ENCODE measurements around the gene WDR33. TPM values are rescaled to one million over a fixed set of nuclear protein-coding genes. Genes with fewer than 3 reads are reported as not detected.
"Not testable (repeated sequence)": the region's sequence is repeated elsewhere in the genome, so short reads cannot be mapped to it uniquely, and the experiment has no call there.

The WDR33 gene
- total RNA-seq, 3 donors from 2014 or later = 43.3 to 57.1 (median 43.4) TPM

DNA sequence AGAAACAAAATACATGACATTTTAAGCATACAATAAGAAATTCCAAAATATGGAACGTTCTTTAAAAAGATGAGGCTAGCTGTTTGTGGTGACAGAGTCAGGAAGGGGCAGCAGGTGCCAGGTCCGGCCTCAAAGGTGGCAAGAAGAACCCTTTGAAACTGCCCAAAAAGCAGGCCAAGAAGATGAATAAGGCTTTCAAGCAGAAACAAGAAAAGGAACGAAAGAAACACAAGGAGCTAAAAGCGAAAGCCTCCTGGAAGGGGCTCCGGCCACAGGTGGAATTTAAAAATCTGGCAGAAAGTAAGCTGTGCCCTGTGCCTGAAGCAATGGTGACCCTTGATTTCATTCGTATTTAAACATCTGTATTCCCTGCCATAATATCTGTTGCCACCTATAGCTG, 5.5 kb downstream of the WDR33 start:
- H3K4me1 ChIP-seq (ENCODE audit: low read depth) = peaks cover 21% of the 10 kb centered on the region

DNA sequence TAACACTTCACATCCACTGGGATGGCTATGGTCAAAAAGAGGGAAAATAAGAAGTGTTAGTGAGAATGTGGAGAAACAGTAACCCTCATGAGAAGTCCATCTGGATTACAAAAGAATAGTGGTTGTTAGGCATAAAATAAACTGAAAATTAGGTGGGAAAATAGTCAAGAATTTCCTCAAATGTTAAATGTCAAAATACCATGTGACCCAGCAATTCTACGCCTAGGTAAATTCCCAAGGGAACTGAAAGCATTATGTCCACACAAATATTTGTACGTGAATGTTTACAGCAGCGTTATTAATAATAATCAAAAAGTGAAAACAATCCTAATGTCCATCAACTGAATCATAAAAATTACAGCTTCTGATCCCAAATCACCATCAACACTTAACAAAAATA, 11.0 kb downstream of the WDR33 start:
- TF ChIP-seq, protein P1, sequence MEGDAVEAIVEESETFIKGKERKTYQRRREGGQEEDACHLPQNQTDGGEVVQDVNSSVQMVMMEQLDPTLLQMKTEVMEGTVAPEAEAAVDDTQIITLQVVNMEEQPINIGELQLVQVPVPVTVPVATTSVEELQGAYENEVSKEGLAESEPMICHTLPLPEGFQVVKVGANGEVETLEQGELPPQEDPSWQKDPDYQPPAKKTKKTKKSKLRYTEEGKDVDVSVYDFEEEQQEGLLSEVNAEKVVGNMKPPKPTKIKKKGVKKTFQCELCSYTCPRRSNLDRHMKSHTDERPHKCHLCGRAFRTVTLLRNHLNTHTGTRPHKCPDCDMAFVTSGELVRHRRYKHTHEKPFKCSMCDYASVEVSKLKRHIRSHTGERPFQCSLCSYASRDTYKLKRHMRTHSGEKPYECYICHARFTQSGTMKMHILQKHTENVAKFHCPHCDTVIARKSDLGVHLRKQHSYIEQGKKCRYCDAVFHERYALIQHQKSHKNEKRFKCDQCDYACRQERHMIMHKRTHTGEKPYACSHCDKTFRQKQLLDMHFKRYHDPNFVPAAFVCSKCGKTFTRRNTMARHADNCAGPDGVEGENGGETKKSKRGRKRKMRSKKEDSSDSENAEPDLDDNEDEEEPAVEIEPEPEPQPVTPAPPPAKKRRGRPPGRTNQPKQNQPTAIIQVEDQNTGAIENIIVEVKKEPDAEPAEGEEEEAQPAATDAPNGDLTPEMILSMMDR (IDR thresholded peaks at IDR 0.05) = no peak
- H3K36me3 ChIP-seq (ENCODE audit: low read depth) = no peaks in the 10 kb centered on the region
- ATAC-seq (no peak), DNase-seq (no peak)
- intact Hi-C loops (cut with DNase I, micrococcal nuclease) = no loop called here
- H3K9me3 ChIP-seq = no peaks in the 10 kb centered on the region
- no peak overlapping the region for H3K4me3 ChIP-seq
- no peaks in the 10 kb centered on the region for H3K4me1 ChIP-seq (ENCODE audit: low read depth)

More for the DNA sequence above, 5.5 kb downstream of the WDR33 start:
- TF ChIP-seq, protein P1 (IDR thresholded peaks at IDR 0.05) = no peak
- DNase-seq (no peak), ATAC-seq (no peak)
- Histone ChIP-seq H3K4me3 (no peak overlapping the region), H3K9me3 (no peaks in the 10 kb centered on the region), H3K36me3 (ENCODE audit: low read depth) (no peaks in the 10 kb centered on the region)
- intact Hi-C loops (cut with DNase I, micrococcal nuclease) = no loop called here

DNA sequence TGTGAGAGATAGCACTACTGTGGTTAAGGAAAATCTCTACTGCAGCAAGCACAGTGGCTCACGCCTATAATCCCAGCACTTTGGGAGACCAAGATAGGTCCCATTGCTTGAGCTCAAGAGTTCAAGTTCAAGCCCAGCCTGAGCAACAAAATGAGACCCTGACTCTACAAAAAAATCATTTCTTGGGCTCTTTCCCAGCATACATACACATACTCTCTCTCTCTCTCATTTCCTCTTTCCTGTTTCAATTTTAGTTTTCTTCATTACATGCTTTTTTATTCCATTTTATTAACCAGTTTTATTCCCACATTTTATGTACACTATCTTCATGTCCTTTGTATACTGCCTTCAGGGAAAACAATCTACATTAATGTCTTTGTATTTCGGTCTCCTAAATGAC, 14.6 kb downstream of the WDR33 start:
- ATAC-seq (no peak), DNase-seq (no peak)
- no peaks in the 10 kb centered on the region for H3K4me1 ChIP-seq (ENCODE audit: low read depth)
- no peak overlapping the region for H3K4me3 ChIP-seq
- TF ChIP-seq, protein P1 (IDR thresholded peaks at IDR 0.05) = no peak
- no peaks in the 10 kb centered on the region for H3K9me3 ChIP-seq
- intact Hi-C loops (cut with DNase I, micrococcal nuclease) = no loop called here
- no peaks in the 10 kb centered on the region for H3K36me3 ChIP-seq (ENCODE audit: low read depth)

DNA sequence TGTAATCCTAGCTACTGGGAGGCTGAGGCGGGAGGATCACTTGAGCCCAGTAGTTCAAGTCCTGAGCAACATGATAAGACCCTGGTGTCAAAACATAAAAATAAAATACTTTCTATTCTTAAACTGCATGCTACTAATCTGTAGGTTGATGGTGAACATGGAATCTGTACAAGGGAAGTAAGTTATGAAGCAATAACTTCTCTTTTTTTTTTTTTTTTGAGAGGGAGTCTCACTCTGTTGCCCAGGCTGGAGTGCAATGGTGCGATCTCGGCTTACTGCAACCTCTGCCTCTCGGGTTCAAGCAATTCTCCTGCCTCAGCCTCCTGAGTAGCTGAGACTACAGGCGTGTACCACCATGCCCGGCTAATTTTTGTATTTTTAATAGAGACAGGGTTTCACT, 16.1 kb downstream of the WDR33 start:
- DNase-seq; H3K9me3 ChIP-seq; intact Hi-C loops (cut with DNase I, micrococcal nuclease); H3K36me3 ChIP-seq (ENCODE audit: low read depth); ATAC-seq; H3K4me1 ChIP-seq (ENCODE audit: low read depth); H3K4me3 ChIP-seq: not testable (repeated sequence)

DNA sequence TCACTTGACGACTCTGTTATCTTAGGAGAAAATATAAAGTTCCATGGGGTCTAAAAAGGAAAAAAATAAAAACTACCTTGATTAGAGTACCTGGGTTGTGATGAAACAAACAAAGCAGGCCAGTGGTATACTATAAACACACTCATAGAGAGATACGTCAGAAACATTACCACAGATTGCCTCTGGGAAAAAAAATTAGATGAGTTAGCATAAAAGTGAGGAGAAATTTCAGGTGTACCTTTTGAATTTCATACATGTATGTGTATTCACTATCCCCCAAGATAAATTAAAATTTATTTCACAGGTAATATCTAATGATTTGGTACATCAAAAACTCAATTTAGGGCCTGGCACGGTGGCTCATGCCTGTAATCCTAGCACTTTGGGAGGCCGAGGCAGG, 18.2 kb downstream of the WDR33 start:
- no peaks in the 10 kb centered on the region for H3K4me1 ChIP-seq (ENCODE audit: low read depth)
- no peaks in the 10 kb centered on the region for H3K36me3 ChIP-seq (ENCODE audit: low read depth)
- H3K9me3 ChIP-seq = no peaks in the 10 kb centered on the region
- no peak overlapping the region for H3K4me3 ChIP-seq
- ATAC-seq = no peak
- TF ChIP-seq, protein P1 (IDR thresholded peaks at IDR 0.05) = no peak
- DNase-seq = no peak
- intact Hi-C loops (cut with DNase I, micrococcal nuclease) = no loop called here

DNA sequence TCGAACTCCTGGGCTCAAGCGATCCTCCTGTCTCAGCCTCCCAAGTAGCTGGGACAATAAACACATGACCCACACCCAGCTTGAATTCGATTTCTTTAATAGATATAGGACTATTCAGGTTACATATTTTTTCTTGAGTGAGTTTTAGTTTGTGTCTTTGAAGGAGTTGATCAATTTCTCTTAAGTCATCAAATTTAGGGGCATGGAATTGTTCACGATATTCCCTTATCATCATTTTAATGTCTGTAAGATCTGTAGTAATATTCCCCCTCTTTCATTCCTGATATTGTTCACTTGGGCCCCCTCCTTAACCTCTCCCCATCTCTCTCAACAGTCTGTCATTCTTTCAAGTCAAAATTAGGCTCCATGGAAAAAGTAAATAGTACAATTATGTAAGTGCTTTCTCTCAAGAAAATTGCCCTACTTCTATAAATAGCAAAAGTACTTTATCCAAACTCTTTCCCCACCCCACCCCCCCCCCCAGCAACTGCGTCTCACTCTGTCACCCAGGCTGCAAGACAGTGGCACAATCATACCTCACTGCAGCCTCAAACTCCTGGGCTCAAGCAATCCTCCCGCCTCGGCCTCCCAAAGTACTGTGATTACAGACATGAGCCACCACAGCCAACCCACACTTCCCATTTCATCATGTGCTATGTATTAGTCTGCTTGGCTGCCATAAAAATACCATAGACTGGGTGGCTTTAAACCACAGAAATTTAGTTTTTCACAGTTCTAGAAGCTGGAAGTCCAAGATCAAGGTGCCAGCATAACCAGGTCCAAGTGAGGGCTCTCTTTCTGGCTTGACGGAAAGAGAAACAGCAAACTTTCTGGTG, 20.1 kb downstream of the WDR33 start:
- Histone ChIP-seq H3K36me3 (ENCODE audit: low read depth) (no peaks in the 10 kb centered on the region), H3K4me3 (no peak overlapping the region), H3K9me3 (no peaks in the 10 kb centered on the region), H3K4me1 (ENCODE audit: low read depth) (no peaks in the 10 kb centered on the region)
- TF ChIP-seq, protein P1 (IDR thresholded peaks at IDR 0.05) = no peak
- DNase-seq (no peak), ATAC-seq (no peak)
- intact Hi-C loops (cut with DNase I, micrococcal nuclease) = no loop called here
